NCI-H187 treated with DMSO at 0.1 percent for 48 hours (cell line): ENCODE data around the gene OPN1LW.
"Not testable (repeated sequence)": the region's sequence is repeated elsewhere in the genome, so short reads cannot be mapped to it uniquely, and the experiment has no call there.

ENCODE experiments used
- DNase-seq: peaks from one replicate; lab custom pipeline; 2025; lab: John Stamatoyannopoulos, UW

Gene OPN1LW

GRCh38 chrX:154144010-154144409 is at the start of gene OPN1LW:
Gene OPN1LW, plus strand, starts transcription at chrX:154144243. Its CDS starts 41 bp downstream, at chrX:154144284.
- not testable (repeated sequence) for DNase-seq

DNA sequence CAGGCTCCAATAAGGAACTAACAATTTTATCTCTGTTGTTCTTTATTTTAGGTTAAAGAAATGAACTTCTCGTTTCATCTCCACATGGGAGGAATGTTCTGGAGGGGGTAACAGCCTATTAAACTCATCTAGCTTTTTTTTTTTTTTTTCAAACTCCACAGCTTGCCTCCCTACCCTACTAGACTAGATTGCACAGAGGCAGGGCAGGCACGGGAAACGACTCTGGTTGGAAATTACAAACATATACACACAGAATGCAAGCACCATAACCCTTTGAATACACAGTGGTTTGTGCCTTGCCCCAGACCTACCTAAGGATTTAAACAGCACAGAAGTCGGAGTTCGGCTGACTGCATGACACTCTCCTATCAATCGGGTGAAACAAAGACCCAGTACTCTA is 49.2 kb upstream of the OPN1LW start:
- DNase-seq, result no peak

DNA sequence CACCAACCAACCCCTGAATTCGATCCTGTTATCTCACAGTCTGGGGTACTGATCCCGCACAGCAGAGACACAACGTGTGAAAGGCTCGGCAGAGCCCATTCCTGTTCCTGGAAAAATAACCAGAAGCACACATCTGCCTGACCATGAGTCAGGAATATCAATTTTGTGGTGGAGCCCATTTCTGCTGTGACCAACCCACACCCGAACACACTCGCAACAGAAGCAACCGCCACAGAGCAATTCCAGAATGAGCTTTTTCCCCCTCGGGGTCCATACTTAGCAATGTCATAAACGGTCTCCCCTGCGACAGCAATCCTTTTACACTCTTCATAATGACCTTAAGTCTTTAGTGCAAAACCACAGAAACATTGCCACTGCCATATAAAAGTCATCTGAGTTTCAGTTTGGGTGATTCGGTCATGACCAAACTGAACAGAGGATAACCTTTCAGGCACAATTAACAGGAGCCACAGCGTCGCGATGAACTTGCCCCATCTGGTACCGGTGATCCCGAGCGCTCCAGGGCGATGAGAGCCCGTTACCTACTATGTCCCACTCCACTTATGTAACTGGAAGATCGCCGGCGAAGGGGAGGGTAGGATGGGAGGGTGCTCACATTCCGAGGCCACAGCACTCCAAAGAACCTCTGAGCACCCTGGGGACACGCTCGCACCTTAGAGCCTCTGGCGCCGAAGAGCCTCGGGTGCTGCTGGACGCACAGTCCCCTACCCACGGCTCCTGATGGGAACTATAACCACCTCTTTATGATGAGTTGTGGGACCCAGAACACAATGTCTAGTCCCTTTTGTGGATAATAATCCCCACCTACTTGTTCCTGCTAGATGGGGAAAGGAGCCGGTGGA is 47.7 kb upstream of the OPN1LW start:
- DNase-seq, result no peak

DNA sequence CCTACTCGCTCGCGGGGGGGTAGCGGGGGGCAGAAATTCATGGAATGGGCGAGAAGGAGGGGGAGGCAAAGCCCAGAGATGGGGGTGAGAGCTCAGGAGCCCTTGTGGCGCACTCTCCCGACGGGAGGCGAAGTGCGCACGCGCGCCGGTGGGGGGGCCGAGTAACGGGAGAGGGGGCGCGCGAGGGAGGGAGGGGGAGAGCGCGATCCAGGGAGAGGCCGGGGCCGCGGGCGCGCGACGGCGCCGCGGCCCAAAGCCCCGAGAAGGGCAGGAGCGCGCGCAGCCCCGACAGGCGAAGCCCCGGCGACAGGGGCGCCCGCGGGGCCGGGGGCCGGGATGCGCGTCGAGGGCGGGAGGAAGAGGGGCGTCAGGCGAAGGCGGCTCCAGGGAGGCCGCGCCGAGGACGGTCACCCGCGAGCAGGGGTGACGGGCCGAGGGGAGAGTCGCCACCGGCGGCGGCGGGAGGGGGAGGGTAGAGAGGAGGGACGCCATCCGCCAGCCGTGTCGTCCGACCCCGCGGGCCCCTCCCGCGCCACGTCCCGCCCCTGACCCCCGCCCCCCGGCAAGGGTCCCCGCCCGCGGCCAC is 46.9 kb upstream of the OPN1LW start:
- DNase-seq, result peak; percentile 8

GRCh38 chrX:154097589-154098541 is 46.2 kb upstream of the OPN1LW start, which contains the start of gene MECP2:
Gene MECP2, minus strand, starts transcription at chrX:154097717.
- peak; percentile 84 for DNase-seq

DNA sequence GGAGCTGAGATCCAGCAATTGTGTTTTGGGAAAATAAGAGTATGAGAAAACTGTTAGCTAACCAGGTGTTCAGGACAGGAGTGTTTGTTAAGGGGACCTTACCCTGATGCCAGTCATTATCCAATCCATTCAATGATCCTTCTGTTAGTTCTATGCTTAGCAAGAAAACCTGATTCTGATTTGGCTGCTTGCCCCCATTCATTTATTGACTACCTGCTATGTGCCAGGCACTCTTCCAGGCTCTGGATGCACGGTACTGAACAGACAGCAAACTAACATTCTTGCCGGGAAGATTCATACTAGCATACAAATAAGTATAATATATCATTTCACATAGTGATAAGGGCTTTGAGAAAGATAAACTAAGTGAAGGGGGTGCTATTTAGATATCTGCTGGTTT is 45.5 kb upstream of the OPN1LW start:
- DNase-seq, result no peak

GRCh38 chrX:154113729-154114128 is 30.3 kb upstream of the OPN1LW start:
- no peak for DNase-seq

GRCh38 chrX:154114652-154115051 is 29.4 kb upstream of the OPN1LW start:
- DNase-seq, result no peak

- DNase-seq, result no peak
Measured at GRCh38 chrX:154115071-154115470, 29.0 kb upstream of the OPN1LW start.

DNA sequence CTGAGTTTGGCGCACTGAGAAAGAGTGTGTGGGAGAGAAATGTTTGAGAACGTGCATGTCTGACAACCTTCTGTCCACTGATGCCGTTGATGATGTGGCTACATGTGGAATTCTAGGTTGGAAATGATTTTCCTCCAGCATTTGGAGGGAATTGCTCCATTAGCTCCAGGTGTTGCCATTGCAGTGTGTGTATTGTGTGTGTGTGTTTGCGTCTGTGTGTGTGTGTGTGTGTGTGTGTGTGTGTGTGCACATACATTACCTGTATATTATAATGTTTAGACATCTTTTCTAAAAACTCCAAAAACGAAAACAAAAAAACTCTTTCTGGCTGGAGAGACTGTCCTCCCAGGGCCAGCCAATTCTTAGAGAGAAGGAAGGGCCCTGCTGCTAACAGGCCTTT is 28.3 kb upstream of the OPN1LW start:
- no peak for DNase-seq

DNA sequence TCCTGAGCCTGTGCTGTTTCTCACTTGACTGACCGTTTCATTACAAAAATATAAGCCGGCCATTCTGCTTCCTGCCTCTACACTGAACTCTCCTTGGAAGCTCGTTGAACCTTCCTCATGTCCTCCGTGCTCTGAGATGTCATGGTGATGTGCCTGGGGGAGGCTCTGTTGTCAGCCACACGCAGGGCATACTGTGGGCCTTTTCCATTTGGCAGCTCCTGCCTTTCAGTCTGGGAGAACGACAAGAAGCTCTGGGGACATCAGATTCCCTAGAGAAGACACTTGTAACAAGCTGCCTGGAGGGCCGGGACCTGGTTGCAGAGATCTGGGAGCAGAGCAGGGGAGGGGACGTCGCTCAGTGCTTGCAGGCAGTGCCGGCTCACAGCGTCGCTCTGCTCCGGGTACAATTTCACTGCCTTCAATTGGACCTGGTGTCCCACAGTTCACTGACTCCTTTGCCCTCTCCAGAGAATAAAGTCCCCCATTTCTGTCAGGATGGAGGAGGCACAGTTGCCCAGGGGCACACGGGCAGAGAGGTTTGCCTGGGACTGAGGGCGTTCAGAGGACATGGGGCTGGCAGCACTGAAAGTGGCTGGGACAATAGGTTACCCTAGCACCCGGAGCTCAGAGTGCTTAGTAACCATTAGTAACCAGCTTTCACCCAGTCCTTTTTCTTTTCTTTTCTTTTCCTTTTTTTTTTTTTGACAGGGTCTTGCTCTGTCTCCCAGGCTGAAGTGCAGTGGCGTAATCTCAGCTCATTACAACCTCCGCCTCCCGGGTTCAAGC is 27.4 kb upstream of the OPN1LW start:
- no peak for DNase-seq

- DNase-seq, result no peak
Measured at GRCh38 chrX:154117566-154117965, 26.5 kb upstream of the OPN1LW start.

DNA sequence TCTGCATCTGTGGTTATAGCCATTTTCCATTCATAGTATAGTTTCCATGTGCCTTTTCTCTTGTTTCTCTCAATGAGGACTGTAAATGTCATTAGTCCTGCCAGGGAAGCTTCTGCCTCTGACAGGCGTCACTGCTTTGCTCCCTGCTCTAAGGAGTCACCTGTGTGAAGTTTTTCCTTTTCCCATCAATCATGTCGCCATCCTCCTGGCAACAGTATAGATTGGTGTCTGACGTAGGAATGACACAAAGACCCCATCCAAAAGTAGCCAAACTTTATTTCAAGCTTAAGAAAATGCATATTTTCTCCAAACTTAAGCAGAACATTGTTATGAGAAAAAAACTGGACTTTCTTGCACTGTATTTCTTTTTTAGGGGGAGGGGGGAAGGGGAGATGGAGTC is 23.5 kb upstream of the OPN1LW start:
- DNase-seq, result no peak

DNA sequence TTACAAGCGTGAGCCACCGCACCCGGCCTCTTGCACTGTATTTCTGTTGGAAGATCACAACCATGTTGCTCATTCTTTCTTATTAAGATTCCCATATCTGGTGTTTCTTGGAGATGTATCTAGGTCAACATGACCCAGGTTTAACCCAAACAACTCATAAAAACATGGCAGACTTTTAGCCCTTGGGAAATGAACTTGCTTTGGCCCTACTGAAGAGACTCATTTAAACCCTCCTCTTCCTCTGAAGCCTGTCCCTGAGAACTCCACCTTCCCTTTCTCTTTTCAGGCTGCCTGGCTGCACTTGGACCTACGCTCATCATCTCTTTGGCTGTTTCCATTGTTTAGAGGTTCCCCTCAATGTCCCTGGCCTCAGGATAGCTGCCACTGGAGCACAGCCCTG is 22.8 kb upstream of the OPN1LW start:
- DNase-seq, result no peak

- no peak for DNase-seq
Measured at GRCh38 chrX:154121961-154122360, 22.1 kb upstream of the OPN1LW start.

DNA sequence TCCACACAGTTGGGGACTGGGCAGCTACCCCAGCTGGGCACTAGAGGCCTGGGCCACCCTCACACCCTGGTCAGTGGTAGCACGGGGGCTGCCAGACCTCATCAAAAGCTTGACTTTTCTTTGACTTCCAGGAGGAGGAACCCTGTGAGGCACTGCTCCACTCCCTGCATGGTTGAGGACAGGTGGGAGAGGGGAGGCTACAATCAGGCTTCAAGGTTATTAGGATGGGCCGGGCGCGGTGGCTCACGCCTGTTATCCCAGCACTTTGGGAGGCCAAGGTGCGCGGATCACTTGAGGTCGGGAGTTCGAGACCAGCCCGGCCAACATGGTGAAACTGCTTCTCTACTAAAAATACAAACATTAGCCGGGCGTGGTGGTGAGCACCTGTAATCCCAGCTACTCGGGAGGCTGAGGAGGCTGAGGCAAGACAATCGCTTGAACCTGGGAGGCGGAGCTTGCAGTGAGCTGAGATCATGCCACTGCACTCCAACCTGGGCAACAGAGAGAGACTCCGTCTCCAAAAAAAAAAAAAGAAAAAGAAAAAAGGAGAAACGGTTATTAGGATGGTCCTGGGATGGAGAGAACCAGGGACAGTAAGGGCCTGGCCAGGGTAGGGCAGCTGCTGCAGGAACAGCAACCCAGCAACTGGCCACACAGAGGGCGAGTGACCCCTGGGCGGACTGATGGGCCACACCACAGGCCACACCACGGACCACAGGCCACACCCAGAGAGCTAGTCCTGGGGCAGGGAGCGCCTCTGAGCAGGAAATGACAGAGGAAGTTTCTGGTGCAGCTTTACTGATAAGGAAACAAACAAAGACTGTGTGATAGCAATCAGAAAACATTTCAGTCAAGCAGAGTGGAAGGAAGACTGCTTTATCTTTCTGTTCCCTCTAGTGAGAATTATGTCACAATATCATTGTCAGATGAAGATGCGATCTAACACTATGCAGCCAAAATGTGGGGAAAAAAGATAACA is 20.5 kb upstream of the OPN1LW start:
- DNase-seq, result no peak

- no peak for DNase-seq
Measured at GRCh38 chrX:154125391-154126040, 18.5 kb upstream of the OPN1LW start.

DNA sequence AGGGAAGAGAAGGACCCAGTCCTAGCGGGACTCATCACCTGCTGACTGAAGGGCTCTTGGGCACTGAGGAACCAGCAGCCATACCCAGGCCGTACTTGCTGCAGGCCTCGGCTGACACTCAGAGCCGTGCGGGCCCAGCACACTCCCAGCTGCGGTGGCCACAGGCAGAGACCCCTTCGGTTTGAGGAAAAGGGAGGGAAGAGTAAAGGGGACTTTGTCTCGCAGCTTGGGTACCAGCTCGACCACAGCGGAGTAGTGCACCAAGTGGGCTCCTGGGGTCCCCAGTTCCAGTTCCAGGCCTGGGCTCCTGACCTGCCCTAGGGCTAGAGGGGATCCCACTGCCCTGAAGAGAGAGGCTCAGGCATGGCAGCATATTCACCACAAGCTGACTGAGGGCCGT is 17.9 kb upstream of the OPN1LW start:
- DNase-seq, result no peak

DNA sequence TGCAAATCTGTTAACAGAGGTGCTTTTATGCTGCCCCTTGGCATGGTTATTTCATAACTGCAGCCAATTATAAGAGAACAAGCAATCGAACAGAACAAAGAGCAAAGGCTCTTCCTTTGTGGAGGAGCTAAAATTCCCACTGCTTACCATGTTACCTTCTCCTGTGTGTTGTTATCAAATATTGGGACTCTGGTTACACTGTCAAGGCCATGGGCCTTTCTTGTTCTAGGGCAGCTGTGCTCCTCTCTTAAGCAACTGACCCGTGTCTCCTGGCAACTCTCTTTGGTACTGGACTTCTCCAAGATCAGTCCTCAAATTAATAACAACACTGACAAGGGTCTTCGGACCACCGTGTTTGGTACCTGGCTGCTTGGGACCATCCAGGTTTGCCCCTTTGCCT is 12.1 kb upstream of the OPN1LW start:
- no peak for DNase-seq

- DNase-seq, result no peak
Measured at GRCh38 chrX:154132366-154132765, 11.7 kb upstream of the OPN1LW start.
